Transverse colon (tissue), 3 donors: ENCODE results near the gene CFAP61.

ENCODE experiments used
- CTCF ChIP-seq, 5 experiments: fragments of 200-600 bp in 3 of 5; fragments of 450-650 bp in 2 of 5; sonication (generic) in 3 of 5; IDR thresholded peaks; 1 replicate in 2 of 5; 2 replicates in 3 of 5; pipeline ENCODE4 v1.5.1; 2016 to 2017; ENCODE audit warnings: antibody characterized with exemption in 5 of 5, inconsistent platforms in 3 of 5, mild to moderate bottlenecking in 2 of 5, moderate library complexity in 1 of 5
- POLR2A ChIP-seq: fragments of 450-650 bp; IDR thresholded peaks from one replicate; pipeline ENCODE4 v1.6.1; 2016; ENCODE audit warnings: antibody characterized with exemption, mild to moderate bottlenecking, moderate library complexity

DNA sequence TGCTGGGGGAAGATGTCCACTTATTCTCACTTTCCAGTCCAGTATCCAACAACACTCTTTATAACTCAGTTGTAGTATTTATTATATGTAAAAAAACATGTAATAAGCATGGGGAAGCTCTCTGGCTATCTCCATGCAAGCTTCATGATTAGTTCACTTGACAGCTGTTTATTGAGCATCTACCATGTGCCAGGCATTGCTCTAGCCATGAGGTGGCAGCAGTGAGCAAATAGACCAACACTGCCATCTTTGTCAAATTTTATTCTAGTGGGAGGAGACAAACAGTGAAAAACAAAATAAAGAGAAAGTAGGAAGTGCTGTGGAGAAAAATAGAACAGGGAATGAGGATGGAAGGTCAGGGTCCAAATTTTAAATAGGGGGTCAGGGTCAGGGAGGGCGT, 131.8 kb downstream of the CFAP61 start:
- peak in 2 of 5 experiments; percentile 21 to 25 for TF ChIP-seq CTCF (IDR thresholded peaks at IDR 0.05)
- TF ChIP-seq POLR2A = no peak
